Measurements from ENCODE around the gene NECTIN4.

GRCh38 chr1:161069241-161069640, 20.1 kb downstream of the NECTIN4 start:
- TF ChIP-seq CTCF (IDR thresholded peaks at IDR 0.05) (no peak), POLR2A (IDR thresholded peaks at IDR 0.05) (no peak)
